Gastroesophageal sphincter (tissue), 3 donors: ENCODE results near the gene ECM1.

Source experiments
- POLR2A ChIP-seq, 2 donors: fragments of 450-650 bp; IDR thresholded peaks; one replicate each; pipeline ENCODE4 v1.6.1; 2017; ENCODE audit warnings: antibody characterized with exemption in 2 of 2, mild to moderate bottlenecking in 2 of 2, moderate library complexity in 1 of 2
- POLR2AphosphoS5 ChIP-seq: sonication (generic); formaldehyde crosslinking; IDR thresholded peaks from one replicate; pipeline ENCODE4 v1.6.1; 2017; ENCODE audit warnings: antibody characterized with exemption
- TF ChIP-seq, protein P1 (sequence below), 4 experiments: fragments of 200-600 bp in 2 of 4; fragments of 450-650 bp in 2 of 4; sonication (generic) in 1 of 4; IDR thresholded peaks; one replicate each; pipeline ENCODE4 v1.5.1; 2017 to 2019; ENCODE audit warnings: antibody characterized with exemption in 4 of 4, mild to moderate bottlenecking in 2 of 4, moderate library complexity in 2 of 4

- TF ChIP-seq POLR2AphosphoS5 (peak; percentile 64), POLR2A (IDR thresholded peaks at IDR 0.05) (peak; percentile 17 to 32)
- TF ChIP-seq, protein P1, sequence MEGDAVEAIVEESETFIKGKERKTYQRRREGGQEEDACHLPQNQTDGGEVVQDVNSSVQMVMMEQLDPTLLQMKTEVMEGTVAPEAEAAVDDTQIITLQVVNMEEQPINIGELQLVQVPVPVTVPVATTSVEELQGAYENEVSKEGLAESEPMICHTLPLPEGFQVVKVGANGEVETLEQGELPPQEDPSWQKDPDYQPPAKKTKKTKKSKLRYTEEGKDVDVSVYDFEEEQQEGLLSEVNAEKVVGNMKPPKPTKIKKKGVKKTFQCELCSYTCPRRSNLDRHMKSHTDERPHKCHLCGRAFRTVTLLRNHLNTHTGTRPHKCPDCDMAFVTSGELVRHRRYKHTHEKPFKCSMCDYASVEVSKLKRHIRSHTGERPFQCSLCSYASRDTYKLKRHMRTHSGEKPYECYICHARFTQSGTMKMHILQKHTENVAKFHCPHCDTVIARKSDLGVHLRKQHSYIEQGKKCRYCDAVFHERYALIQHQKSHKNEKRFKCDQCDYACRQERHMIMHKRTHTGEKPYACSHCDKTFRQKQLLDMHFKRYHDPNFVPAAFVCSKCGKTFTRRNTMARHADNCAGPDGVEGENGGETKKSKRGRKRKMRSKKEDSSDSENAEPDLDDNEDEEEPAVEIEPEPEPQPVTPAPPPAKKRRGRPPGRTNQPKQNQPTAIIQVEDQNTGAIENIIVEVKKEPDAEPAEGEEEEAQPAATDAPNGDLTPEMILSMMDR (IDR thresholded peaks at IDR 0.05), result peak in 3 of 4 experiments; percentile 23 to 56 (median 56)
Observed at GRCh38 chr1:150486966-150487762, 20.7 kb upstream of the ECM1 start, which contains the start of gene TARS2.
